COLO829 (cell line): Measurements from ENCODE around the gene GLIS1.

Experiments used
- DNase-seq: peaks from one replicate; pipeline ENCODE4 v3.0.0; 2012; ENCODE audit warnings: low spot score

Gene GLIS1

DNA sequence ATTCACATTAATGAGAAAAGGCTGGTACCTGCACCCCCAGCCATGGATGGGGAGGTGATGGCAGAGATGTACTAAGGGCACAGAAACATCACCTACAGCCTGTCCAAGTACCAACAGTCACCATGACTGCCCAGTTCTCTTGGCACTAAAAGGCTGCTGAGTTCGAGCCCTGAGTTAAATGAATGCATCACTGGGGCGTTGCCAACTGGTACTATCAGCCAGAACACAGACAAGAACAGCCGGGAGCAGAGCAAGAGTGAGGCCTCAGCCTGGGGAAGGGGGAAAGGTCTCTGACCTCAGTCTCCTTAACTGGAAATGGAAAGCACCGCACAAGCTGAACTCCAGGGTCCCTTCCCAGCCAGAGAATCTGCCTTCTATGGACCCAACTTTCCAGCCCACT is 60.5 kb downstream of the GLIS1 start:
- no peak for DNase-seq

DNA sequence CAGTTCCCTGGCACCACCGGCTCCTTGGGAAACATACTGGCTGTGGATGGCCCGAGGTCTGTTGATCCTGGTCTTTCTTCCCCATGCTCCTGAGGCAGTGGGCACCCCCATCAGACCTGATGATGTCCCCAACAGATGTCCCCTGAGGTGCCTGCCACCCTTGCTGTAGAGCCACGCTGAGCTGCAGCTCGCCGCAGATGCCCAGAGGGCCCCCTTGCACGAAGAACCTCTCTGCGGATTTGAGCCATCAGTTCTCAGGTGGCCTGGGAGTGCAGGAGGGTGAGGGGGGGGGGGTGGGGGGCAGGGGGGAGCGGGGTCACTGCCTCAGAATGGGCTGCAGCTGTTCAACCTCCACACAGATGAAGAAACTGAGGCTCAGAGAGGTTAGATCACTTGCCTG is 60.9 kb downstream of the GLIS1 start:
- no peak for DNase-seq

DNA sequence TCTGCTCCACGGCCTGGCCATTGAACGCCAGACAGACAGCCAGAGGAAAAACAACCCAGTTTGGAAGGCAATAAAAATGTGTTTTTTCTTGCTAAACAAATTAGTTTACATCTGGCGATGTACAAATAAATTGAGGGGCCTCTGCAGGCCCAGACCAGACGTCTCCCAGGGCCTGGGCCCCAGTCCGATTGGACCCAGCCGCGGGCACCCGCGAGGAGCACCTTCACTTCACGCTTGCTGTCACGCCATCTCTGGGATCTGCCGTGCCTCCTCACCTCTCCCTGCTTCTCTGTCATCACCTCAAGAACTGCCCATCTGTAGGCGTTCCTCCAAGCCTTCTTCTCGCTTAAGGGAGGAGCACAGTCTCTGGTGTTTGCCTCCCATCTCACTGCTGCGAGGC is 61.5 kb downstream of the GLIS1 start:
- no peak for DNase-seq

DNA sequence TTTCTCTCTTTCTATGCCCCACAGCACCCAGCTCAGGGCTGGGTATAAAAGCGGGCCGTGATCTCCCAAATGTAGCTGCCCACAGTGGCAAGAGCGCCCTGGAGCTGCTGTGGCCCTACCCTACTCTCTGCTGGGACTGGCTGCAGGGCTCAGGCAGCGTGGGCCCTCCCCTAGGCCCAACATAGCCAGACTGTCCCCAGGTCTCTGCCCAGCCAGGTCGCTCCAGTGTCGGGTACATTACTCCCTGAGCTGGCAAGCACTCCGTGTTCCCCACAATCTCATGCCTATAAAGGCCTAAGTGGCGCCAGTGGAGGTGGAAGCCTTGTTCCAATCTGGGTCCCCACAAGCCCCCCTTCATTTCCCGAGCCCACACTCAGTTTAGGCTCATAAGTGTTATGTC is 66.2 kb downstream of the GLIS1 start:
- no peak for DNase-seq

DNA sequence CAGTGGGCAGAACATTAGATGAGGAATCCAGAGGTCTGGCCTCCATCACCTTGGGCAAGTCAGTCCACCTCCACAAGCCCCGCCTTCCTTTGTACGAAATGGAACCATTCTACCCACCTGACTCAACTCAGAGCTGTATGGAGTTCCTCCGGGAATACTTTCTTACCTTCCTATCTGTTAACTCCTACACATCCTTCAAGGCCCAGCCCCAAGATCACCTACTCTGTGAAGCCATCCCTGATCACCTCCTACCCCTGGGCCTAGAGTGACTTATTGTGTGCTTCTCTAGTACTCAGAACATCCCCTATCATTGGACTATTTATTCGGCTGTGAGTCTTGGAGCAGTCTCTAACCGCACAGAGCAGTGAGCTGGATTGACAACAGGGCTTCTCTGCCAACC is 66.7 kb downstream of the GLIS1 start:
- no peak for DNase-seq

DNA sequence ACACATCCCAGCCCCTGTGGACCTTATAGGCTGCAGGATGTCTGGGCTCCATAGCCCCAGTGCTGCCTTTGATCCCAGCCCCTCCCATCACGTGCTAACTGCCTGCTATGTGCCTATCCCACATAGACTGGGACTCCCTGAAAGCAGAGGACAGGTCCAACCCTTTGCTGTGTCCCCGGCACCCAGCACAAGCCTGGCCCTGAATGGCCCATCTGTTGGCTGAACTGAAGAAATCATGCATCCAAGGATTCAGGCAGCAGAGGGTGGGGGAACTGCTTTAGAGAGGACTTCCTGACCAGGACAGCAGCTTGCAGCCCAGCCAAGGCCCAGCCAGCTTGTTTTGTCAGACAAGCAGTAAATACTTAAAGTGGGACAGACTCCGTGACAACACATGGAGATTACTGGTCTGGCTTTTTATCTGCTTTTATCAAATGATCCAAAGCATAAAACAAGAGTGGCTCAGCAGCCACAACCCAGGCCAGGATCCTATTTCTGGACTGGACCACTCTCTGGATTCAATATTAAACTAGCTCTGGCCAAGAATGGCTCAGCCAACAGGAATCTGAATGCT is 69.3 kb downstream of the GLIS1 start:
- no peak for DNase-seq

DNA sequence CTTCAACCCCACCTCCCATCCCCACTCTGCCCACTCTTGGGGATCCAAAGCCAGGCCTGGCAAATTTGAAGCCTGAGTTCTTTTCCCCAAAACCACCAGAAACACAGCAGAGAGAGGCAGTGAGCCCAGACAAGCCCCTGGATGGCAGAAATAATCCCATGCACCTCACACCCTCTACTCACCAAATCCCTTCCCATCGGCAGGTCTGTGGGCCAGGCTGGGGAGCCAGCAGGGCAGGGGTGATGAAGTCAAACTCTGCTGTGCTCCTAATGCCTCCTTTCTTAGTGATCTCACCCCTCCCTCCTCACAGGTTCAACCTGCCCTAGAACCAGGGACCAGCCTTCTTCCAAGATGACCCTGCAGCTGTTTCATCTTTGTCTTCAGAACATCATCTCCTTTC is 72.4 kb downstream of the GLIS1 start:
- no peak for DNase-seq

DNA sequence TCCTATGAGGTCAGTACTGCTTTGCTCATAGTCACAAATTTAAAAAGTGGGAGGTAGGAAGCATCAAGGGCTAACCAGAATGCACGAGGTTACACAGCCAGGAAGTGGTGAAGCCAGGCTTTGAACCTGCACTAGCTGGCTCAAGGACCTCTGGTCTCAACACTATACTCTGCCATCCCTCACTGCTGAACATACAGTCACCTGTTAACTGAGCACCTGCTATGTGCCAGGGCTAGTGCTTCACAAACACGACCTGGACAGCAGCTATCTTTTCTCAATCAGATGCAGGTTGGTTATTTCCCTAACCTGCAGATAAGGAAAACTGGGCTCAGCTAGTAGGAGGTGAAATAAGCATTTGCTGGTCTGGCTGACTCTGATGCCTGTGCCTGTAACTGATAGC is 73.0 kb downstream of the GLIS1 start:
- no peak for DNase-seq

DNA sequence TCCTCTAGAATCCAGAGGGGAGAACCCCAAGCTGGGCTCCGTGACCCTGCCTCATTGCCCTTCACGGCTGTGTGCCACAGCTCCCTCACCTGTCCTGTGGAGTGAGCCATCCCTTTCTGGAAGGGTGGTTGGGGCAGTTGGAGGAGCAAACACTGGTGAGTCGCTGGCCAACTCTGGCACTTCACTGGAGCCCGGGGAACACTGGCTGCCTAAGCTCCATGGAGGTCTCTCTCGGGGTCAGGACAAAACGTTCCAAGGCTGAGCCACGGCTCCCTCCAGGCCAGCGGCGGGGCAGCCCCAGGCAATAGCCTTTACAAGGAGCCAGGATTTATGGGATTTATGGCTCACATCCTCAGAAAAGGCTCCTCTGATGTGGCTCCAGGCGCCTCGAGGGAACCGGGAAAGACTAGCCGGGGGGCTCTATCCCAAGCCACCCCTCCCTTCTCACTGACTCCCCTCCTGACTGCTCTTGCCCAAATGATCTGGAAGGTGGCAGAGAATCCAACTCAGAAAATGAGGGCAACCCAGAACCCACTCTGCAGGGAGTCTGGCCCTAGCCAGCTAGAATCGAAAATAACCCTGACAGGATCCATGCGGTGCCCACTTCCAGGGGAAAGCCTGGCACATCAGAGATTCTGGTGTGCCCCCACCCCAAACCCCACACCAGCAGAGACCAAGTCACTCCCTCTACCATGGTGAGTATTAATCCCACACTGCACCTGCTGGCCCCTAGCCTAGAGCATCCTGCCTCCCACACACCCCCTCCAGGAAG is 75.2 kb downstream of the GLIS1 start:
- DNase-seq, result no peak

DNA sequence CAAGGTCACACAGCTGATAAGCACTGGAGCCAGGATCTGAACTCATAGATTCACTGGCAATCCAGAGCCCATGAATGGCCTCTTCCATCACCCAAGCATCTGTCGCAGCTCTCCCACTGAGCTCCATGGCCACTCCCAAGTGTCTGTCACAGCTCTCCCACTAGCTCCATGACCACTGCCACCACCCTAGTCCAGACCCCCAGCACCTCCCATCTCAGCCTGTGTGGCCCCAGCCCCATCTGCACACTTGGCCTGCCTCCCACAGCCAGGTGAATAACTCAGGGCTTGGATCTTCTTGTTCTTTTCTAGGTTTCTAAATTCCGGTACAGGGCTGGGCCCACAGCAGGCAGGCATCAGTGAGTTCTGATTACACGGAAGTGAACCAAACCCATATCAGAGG is 76.0 kb downstream of the GLIS1 start:
- no peak for DNase-seq

DNA sequence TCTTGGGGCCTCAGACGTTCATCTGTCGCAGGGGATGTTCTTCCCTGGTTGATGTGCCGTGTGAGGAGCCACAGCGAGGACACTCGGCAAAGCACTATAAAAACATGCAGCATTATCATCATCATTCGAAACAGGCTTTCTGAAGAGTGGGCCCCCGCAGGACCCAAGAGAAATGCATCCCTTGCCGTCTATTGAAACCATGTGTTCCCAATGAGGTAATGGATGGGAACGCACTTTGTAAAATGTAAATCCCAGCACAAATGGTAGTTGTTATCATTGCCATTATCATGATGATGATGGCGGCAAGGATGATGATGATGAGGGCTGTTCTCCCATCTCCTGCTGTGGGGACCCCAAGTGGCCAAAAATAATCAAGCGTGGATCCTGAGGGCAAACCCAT is 76.8 kb downstream of the GLIS1 start:
- DNase-seq, result no peak

DNA sequence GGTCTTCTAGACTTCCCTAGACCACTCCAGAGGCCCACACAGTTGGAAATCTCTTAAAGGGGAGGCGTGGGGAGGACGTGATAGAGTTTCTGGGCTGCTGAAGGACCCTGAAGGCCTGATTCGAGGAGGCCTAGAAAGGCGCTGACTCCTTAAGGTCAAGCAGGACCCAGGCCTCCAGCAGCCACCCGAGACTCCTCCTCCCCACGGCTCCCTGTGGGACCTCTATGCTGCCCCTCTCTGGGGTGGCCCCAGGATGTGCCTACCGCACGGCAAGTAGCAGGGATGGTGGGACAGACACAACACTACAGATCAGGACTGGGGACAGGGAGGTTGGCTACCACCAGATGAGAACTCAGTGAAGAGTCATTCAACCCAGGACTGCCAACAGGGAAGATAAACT is 77.5 kb downstream of the GLIS1 start:
- DNase-seq, result no peak

DNA sequence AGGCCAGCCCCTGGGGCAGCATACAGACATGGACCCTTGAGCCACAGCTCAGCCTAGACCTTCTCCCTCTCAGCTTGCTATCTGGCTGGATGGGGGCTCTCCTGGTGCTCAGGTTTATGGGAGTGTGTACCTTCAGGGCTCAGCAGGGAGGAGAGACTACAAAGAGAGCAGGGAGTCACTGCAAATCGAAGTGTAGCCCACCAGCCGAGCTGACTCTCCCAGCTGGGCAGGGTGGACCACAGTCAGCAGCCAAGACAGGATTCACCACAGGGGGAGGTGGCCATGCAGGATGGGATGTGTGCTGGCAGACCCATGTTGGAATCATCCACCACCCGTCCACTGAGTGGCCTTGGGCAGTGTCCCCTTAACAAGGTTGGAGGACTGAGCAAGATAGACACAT is 78.3 kb downstream of the GLIS1 start:
- DNase-seq, result no peak

DNA sequence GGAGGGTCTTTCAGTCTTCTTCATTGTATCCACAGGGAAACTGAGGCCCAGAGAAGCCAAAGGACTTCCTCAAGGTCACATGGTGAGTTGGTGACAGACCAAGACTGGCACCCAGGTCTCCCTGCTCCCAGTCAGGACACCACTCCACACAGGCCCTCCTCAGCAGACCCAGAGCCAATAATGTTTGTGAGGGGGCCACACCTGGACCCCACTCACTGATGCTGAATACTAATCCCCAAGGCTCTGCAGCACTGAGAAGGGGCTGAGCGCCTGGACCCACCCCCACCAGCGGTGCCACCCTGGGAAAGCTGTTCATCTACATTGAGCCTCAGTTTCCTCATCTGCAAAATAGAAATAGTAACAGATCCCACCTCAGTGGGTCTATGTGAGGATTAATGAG is 79.5 kb downstream of the GLIS1 start:
- DNase-seq, result no peak

DNA sequence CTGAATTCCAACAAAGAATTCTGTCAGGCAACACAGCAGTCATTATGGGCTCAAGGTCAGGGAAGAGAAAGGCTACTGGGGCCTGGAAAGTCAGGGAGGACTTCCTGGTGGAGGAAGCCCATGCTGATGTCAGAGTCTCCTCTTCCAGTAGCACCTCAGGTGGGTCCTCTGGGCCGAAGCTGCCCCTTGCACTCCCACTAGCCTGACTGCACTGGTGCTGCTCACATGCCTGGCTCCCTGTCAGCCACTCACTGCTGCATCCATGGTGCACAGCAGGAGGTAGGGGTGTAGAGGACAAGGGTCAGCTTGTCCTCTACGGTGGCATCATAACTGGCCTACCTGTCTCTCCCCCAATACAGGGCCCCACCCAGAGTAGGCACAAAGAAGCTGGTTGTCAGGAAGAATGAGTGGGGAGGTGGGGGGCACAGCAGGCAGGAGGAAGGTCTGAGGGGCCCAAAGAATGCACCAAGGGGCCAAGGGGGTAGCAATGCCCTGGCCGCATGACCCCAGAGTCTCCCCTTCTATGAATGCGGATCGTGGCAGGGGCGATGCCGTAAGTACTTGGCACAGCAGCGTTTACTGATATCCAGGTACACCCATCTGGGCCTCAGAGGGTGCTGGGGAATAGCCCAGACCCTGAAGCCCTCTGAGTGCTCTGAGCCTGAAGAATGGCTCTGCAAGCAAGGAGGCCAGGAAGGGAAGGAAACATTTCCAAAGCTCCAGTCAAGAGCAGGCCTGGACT is 80.3 kb downstream of the GLIS1 start:
- no peak for DNase-seq

DNA sequence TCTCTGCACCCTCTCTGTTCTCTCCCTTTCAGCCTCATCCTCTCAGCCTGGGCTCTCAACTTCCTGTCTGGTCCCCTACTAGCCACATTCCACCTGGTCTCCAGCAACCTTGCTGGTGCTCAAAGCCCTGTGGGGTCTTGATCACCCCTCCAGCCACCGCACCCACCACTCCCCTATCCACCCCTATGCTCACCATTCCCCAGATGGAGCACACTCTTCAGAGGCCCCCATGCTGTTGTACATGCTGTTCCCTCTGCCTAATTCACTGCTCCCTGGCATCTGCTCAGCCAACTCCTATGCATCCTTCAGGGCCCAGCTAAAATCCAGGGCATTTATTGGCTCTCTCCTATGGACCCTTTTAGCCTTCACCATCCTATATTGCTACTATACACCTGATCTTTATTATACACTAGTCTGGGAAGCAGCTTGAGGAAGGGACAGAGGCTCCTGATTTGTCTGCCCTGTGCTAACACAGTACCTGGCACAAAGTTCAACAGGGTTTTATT is 81.0 kb downstream of the GLIS1 start:
- DNase-seq, result no peak

DNA sequence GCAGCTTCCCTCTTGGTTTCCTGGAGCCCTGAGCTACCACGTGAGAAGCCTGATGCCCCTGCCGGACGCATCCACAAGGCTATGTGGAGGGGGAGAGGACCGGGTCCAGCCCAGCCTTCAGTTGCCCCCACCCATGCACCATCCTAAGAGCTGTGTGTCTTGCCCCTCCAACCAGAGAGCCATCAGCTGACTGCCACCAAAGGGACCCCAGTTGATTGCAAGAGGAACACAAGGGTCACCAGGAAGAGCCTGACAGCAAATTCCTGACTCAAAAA is 81.5 kb downstream of the GLIS1 start:
- DNase-seq, result no peak

DNA sequence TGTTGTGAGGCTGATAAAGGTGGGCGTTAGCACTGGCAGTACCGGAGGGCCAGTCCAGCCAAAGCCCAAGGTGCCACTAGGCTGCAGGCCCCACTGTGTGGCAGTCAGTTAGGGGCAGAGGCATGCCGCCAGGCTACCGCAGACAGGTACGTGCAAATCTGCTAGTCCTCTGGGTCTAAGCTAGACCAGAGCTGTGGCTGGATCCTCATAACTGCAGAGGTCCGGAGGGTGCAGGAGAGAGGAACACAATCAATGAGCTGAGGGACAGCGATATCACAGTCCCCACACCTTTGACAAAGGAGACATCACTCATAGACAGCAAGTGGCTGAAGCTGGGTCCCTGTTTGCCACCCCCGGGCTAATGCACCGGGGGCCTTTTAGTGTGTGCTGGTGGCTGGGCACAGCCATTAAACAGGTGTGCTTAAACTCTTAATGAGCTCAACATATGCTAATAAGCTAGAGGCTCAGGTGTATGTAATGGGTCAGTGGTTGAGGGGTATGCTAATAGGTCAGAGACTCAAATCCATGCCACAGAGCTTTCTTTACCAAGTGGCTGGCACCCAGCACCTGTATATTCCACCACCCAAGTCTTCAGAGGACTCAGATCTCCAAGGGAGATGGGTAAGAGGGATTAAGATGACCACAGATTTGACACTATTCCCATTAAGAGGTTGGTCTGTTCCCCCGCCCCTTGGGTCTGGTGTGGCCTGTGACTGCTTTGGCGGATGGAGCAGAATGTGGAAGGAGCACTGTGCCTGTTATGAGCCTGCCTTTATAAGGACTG is 82.0 kb downstream of the GLIS1 start:
- DNase-seq, result no peak

DNA sequence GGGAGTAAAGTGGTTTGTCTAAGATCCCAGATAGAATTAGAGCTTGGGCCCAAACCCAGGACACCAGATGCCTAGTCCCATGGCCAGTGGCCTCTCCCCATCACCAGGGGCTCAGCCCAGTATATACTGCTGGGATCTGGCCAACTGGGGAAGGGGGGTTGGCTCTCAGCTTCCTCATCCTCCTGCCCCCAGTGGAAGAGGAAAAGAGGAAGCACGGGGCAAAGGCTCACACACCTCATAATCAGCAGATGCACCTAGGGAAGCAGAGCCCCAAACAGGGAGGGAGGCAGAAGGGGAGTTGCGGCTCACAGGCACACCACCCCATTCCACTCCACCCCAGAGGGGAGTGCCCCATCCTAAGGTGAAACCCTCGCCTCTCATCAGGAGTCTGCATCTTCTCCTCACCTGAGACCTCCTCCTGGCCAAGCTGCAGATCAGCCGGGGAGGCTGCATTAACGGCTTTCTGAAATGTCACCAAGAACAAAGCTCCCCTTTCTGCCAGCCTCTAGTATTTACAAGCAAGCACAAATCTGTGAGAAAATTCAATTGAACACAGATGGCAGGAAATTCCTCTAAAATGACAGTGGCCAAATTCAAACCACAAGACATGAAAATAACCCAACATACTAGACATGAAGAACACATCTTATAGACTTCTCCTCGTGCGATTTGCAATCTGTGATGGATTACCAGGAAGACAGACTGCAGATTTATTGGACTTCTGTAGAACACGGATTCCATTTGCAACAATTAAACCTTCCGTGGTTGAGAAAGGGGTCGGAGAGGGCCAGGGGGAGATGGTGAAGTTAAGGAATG is 82.8 kb downstream of the GLIS1 start:
- peak; percentile 66 for DNase-seq

DNA sequence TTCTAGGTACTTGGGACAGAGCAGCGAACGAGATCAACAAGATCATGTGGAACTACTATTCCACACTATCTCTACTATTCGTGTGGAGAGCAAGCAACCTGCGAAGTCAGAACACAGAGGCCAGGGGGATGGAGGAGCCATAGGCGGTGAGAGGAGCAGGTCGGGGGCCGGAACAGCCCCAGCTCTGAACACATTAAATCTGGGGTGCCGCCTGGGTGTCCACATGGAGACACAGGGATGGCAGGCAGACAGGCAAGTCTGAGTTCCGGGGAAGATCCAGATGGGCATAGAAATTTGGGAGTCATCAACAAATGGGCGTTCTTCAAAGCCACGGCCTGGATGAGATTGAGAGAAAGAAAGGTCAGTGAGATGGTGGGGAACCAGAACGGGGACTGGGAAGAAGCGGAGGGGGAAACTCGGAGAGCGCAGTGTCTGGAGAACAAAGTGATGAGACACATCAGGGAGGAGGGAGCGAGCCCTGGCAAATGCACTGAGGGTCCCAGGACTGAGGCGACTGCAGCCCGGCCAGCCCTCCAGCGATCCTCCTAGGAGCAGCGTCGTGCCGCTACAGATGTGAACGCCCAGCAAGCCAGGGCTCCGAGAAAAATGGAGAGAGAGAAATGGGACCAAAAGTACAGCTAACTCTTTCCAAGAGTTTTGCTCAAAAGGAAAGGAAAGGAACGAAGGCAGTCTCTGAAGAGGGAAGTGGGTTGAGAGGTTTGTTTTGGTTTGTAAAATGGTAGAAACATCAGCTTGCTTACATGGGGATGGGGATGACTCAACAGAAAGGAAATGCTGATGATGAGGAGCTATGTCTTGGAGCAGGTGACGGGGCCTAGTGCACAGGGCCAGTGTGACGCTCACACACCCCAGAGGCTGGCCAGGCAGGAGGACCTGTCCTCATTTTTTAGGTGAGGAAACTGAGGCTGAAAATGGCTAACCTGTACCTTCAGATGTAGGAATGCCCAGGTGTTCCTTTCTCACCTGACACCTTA is 84.5 kb downstream of the GLIS1 start:
- DNase-seq, result no peak

DNA sequence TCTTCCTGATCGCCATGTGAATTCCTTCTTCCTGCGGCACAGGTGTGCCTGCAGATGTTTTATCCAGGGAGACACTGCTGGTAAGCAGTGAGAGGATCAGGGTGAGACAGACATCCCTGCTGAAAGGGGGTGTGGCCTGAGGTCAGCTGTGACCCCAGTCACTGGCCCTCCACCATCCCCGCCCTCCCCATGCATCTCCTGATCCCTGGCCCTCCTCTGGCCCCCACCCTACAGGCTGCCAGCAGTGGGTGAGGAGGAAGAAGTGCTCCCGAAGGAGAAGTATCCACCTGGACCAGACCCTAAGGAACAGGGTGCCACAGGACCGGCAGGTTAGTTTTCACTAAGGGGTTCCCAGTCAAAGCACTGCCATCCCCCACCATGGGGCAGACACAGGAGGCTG is 85.3 kb downstream of the GLIS1 start:
- DNase-seq, result no peak
